ENCODE results near the gene CCL1.

GRCh38 chr17:34367486-34368195 is 4.6 kb upstream of the CCL1 start:
- TF ChIP-seq, protein P1, sequence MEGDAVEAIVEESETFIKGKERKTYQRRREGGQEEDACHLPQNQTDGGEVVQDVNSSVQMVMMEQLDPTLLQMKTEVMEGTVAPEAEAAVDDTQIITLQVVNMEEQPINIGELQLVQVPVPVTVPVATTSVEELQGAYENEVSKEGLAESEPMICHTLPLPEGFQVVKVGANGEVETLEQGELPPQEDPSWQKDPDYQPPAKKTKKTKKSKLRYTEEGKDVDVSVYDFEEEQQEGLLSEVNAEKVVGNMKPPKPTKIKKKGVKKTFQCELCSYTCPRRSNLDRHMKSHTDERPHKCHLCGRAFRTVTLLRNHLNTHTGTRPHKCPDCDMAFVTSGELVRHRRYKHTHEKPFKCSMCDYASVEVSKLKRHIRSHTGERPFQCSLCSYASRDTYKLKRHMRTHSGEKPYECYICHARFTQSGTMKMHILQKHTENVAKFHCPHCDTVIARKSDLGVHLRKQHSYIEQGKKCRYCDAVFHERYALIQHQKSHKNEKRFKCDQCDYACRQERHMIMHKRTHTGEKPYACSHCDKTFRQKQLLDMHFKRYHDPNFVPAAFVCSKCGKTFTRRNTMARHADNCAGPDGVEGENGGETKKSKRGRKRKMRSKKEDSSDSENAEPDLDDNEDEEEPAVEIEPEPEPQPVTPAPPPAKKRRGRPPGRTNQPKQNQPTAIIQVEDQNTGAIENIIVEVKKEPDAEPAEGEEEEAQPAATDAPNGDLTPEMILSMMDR (IDR thresholded peaks at IDR 0.05): no peak
- TF ChIP-seq ZFX (IDR thresholded peaks at IDR 0.05; ENCODE audit: borderline replicate concordance): no peak

Data from 22Rv1 (cell line).